Kidney epithelial cell (primary cell): ENCODE measurements around the gene ERC2. TPM values are rescaled to one million over a fixed set of nuclear protein-coding genes. Genes with fewer than 3 reads are reported as not detected.

ENCODE experiments used
- DNase-seq: peaks from one replicate; pipeline ENCODE4 v3.0.0-alpha.2; 2010; ENCODE audit warnings: low read depth
- H3K27me3 ChIP-seq: 2 replicates; pipeline ENCODE4 v1.6.0; 2011; ENCODE audit warnings: low read length; ENCODE audit not compliant: control insufficient read depth, insufficient read depth
- H3K36me3 ChIP-seq: 2 replicates; pipeline ENCODE4 v1.5.1; 2011; ENCODE audit warnings: low read length; ENCODE audit not compliant: control insufficient read depth, insufficient read depth
- H3K4me3 ChIP-seq: 2 replicates; pipeline ENCODE4 v1.5.1; 2011; ENCODE audit warnings: low read depth, mild to moderate bottlenecking, control low read depth, low read length
- total RNA-seq: library from RNA; depleted of rRNA; stranded (reverse); fragments of >200 nt; gene quantifications from 2 replicates; pipeline ENCODE4 v1.2.3, GENCODE V29; 2015
- TF ChIP-seq, protein P1 (sequence below): IDR thresholded peaks from 2 replicates; pipeline ENCODE4 v1.5.1; 2011; ENCODE audit warnings: mild to moderate bottlenecking, moderate library complexity, low read length, control low read depth, inconsistent platforms; ENCODE audit not compliant: insufficient read depth, poor library complexity, severe bottlenecking

ERC2 gene
- total RNA-seq, 1 donor from 2014 or later = 17.0 TPM

DNA sequence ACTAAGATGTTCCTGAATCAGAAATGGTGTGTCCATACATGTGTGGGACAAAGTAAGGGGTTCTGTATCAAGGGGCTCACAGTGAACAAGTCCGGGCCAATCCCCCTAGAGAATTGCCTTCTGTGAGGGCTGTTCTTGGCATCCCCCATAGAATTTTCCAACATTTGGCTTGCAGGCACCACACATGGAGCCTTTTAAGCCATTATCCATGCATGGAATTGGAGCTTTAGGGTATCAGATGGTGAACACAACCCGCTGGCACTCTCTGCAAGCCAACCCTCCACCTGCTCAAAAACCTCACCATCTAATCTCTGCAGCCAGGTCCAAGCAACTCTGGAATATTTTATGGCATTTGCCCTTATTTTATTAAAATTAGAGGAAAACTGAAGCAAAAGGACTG, 278.7 kb downstream of the ERC2 start:
- no peak overlapping the region for H3K4me3 ChIP-seq
- DNase-seq = no peak
- H3K36me3 ChIP-seq = no peaks in the 10 kb centered on the region
- TF ChIP-seq, protein P1, sequence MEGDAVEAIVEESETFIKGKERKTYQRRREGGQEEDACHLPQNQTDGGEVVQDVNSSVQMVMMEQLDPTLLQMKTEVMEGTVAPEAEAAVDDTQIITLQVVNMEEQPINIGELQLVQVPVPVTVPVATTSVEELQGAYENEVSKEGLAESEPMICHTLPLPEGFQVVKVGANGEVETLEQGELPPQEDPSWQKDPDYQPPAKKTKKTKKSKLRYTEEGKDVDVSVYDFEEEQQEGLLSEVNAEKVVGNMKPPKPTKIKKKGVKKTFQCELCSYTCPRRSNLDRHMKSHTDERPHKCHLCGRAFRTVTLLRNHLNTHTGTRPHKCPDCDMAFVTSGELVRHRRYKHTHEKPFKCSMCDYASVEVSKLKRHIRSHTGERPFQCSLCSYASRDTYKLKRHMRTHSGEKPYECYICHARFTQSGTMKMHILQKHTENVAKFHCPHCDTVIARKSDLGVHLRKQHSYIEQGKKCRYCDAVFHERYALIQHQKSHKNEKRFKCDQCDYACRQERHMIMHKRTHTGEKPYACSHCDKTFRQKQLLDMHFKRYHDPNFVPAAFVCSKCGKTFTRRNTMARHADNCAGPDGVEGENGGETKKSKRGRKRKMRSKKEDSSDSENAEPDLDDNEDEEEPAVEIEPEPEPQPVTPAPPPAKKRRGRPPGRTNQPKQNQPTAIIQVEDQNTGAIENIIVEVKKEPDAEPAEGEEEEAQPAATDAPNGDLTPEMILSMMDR = no peak
- no peaks in the 10 kb centered on the region for H3K27me3 ChIP-seq

DNA sequence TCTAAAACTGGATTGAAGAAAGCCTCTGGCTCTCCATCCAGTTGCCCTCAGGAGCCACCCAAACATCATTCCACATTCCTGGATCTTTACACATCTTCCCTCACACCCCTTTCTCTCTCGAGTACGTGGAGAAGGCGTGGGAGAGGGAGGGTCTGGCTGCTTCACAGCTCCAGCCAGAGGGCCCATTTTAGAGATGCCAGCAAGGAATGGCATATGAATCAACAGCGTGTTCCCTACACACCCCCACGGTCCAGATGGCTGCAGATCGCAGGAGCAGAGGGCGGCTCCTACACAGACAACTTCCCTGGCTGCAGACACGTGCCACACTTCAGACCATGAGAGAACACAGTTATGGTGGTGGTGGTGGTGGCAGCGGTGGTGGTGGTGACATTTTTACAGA, 280.1 kb downstream of the ERC2 start:
- TF ChIP-seq, protein P1 = no peak
- Histone ChIP-seq H3K4me3 (no peak overlapping the region), H3K27me3 (no peaks in the 10 kb centered on the region), H3K36me3 (no peaks in the 10 kb centered on the region)
- DNase-seq = no peak

DNA sequence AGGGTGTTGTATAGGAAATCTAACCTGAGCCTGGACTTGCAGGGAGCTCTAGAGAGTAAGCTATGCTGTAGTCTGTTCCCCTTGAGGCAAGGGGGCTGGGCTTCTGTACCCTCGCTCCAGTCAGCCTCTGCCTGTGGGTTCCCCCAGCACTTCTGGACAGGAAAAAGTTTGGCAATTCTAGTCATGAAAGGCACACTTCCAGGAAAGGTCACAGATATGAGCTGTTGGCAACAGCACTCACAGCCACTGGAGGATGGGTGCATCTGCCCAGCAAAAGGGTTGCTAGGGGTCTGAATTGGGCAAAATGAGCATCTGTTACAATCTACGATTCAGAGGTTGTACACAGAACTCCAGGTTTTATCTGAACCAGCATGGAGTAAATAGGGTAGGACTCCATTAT, 281.2 kb downstream of the ERC2 start:
- TF ChIP-seq, protein P1 = no peak
- H3K36me3 ChIP-seq = no peaks in the 10 kb centered on the region
- H3K4me3 ChIP-seq = no peak overlapping the region
- no peak for DNase-seq
- H3K27me3 ChIP-seq = no peaks in the 10 kb centered on the region

DNA sequence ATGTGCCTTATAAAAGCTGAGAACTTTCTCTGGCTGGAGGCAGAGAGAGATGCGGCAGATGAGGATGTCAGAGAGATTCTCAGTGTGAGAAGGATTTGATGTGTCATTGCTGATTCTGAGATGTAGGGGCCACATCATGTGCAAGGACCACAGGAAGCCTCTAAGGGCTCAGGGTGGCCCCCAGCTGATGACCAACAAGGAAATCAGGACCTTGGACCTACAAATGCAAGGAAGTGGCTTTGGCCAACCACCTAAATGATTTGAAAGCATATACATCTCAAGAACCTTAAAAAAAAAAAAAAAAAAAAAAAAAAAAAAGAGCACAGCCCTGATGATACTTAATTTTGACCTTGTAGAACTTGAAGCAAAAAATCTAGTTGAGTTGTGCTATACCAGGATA, 282.4 kb downstream of the ERC2 start:
- H3K4me3 ChIP-seq = no peak overlapping the region
- TF ChIP-seq, protein P1 = no peak
- H3K36me3 ChIP-seq = no peaks in the 10 kb centered on the region
- no peaks in the 10 kb centered on the region for H3K27me3 ChIP-seq
- no peak for DNase-seq

DNA sequence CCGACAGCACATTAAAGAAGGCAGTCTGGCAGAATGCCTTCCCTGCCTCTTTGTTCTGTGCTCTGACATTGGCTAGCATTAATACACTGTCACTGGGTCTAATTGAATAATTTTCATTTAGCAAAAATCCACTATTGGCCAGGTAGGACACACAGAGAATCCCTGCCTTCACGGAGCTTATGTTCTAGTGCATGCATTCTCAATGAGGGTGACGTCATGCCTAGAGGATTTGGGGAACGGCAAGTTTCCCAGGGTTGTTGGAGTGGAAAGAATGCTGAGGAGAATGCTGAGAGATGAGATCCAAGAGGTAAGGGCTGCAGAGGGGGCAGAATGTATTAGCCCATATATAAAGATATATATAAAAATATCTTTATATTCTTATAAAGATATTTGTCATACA, 284.7 kb downstream of the ERC2 start:
- H3K27me3 ChIP-seq = no peaks in the 10 kb centered on the region
- no peak overlapping the region for H3K4me3 ChIP-seq
- DNase-seq = no peak
- H3K36me3 ChIP-seq = no peaks in the 10 kb centered on the region
- TF ChIP-seq, protein P1 = no peak

DNA sequence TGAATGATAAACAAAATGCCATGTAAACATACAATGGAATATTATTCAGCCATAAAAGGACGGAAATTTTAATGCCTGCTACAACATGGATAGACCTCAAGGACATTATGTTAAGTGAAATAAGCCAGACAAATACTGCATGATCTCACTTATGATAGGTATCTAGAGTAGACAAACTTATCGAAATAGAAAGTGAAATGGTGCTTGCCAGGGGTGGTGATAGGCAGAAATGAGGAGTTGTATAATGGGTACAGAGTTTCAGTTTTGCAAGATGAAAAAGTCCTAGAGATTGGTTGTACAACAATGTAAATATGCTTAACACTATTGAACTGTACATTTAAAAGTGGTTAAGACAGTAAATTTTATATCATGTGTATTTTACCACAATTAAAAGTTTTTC, 287.8 kb downstream of the ERC2 start:
- DNase-seq = no peak

More for the DNA sequence above, 287.8 kb downstream of the ERC2 start:
- H3K27me3 ChIP-seq = no peaks in the 10 kb centered on the region
- no peak overlapping the region for H3K4me3 ChIP-seq
- H3K36me3 ChIP-seq = no peaks in the 10 kb centered on the region
- TF ChIP-seq, protein P1 = no peak
